ENCODE data around the gene OTUD4.

OTUD4 gene

DNA sequence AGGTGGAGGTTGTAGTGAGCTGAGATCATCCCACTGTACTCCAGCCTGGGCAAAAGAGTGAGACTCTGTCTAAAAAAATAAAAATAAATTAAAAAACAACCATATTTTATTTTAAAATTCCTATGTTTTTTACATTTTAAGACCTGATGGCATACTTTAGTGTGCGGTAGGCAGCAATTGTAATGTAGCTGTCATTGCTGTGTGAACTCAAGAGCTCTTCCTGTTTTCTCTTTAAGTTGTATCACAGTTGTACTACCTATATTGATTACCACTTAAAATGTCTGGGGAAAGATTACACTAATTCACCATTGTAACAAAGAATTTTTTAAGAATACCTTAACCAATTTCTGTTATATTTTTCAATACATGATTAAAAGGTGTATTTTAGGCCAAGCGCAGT lies 55.0 kb downstream of the OTUD4 start:
- no peak for DNase-seq (ENCODE audit: low read depth)

DNA sequence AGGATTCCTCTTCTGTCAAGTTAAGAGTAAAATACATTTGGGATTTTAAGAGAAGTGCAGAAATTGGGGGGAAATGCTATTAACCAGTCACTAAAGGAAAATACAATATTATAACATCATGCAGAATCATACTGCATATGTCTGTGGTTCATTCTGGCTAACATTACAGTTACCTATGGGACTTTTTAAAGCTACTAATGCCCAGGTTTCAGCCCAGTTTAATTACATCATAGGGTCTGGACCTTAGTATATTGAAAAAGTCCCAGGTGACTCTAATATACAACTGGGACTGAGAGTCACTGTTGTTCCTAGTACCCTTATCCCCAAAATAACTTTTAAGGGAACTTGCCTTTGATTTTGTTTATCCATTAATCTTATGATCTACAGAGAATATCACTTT lies 72.3 kb downstream of the OTUD4 start:
- DNase-seq (ENCODE audit: low read depth) = no peak

GRCh38 chr4:145107126-145107525 lies 73.3 kb downstream of the OTUD4 start:
- no peak for DNase-seq (ENCODE audit: low read depth)

DNA sequence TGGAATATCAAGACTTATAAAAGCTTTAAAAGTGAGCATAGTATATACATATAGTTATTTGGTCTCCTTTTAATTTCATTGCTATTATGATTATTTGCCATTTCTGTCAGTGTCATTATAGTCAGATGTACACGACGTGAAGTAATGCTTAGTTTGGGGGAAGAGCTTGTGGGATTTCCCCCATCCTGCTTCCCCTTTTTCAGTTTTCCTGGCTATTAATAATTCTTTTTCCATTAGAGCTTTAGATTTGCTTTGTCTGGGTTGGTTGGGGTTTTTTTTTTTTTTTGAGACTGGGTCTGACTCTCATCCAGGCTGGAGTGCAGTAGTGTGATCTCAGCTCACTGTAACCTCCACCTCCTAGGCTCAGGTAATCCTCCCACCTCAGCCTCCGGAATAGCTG lies 76.9 kb downstream of the OTUD4 start:
- no peak for DNase-seq (ENCODE audit: low read depth)

DNA sequence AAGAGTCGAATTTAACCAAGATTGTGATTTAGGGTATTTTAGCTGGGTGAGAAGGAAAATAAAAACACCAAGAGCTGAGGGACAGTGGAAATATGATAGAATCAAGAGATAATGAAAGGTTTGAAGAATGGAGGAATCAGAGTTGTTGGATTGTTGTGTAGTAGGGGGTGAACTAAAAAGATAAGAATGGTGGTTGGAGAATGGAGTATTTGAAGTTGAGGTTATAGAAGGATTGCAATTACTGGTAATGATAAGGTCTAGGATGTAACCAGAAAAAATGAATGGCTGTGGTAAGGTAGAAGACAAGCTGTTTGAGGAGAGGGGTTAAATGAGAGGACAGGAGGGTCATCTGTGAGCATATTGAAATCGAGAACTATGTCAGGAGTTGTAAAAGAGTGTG lies 77.8 kb downstream of the OTUD4 start:
- no peak for DNase-seq (ENCODE audit: low read depth)

DNA sequence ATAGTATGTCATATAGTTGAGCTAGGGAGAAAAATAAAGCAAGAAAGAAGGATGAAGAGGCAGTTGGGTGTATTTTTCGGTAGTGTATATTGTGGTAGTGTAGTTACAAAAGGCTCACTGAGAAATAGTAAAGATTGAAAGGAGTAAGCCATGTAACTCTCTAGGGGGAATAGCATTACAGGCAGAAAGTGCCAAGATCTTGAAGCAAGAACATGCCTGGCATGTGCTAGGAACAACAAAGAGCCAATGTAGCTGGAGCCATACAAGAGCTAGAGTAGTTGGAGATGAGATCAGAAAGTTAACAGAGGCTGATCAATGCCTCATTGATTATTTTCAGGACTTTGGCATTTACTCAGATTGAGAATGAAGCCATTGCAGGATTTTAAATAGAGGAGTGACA lies 79.3 kb downstream of the OTUD4 start:
- no peak for DNase-seq (ENCODE audit: low read depth)

DNA sequence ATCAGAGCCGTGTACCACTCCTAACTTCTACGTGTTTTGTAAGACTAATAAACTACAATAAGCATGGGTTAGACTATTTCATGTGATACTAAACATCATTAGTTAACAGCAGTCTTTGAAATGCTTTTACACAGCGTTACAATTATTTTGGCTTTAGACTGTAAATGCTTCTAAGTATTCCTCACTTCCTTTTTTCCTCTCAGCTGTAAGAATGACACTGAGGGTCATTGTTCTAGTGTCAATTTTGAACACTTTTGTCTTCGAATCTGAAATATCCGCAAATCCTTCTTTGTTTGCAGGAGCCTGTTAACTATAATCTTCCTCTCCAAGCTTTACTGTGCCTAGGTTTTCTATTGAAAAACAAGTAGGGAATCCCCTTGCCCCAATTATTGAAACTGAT lies 80.7 kb downstream of the OTUD4 start:
- DNase-seq (ENCODE audit: low read depth) = no peak

- DNase-seq (ENCODE audit: low read depth) = no peak
These were observed 81.7 kb downstream of the OTUD4 start for GRCh38 chr4:145098675-145099037.

- peak; percentile 90 for DNase-seq (ENCODE audit: low read depth)
These were observed 82.3 kb downstream of the OTUD4 start, which contains the start of the genes ABCE1 and ANAPC10 for GRCh38 chr4:145097821-145098674. Gene ABCE1 (plus strand): TSS chr4:145098311. CDS start chr4:145104413, 6,102 bp downstream. Gene ANAPC10 (minus strand): TSS chr4:145098196. CDS start chr4:145096099, 2,097 bp downstream.

GRCh38 chr4:145097331-145097820 lies 83.0 kb downstream of the OTUD4 start:
- no peak for DNase-seq (ENCODE audit: low read depth)

DNA sequence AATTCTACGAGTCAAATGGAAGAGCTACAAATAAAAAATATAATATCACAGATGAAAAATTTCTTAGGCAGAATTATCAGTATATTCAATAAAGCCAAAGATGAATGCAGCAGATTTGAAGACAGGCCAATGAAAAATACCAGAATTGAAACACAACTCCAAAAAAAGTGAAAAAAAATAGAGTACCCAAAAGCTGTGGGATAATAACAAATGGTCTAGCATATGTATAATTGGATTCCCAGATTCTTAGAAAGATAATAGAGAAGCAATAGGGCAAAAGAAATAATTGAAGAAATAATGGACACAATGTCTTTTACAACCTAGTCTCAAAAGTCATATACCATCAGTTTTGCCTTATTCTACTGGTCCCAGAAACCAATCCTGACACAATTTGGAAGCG lies 86.8 kb downstream of the OTUD4 start:
- no peak for DNase-seq (ENCODE audit: low read depth)

DNA sequence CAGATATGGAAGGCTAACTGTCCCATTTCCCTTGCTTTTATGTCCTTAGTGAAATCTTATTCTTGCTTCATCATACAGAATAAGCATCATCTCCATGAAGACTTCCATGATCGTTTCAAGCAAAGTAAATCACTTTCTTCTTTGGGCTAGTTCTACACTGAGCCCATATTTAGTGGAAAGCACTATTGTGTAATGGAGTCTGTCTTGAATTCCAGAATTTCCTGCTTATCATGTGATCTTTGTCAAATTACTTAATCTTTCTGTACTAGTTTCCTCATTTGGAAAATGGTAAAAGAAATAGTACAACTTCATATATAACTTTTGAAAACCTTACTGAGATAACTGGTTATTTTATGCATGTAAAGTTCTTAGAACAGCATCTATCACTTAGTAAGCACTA lies 90.0 kb downstream of the OTUD4 start:
- DNase-seq (ENCODE audit: low read depth) = no peak

DNA sequence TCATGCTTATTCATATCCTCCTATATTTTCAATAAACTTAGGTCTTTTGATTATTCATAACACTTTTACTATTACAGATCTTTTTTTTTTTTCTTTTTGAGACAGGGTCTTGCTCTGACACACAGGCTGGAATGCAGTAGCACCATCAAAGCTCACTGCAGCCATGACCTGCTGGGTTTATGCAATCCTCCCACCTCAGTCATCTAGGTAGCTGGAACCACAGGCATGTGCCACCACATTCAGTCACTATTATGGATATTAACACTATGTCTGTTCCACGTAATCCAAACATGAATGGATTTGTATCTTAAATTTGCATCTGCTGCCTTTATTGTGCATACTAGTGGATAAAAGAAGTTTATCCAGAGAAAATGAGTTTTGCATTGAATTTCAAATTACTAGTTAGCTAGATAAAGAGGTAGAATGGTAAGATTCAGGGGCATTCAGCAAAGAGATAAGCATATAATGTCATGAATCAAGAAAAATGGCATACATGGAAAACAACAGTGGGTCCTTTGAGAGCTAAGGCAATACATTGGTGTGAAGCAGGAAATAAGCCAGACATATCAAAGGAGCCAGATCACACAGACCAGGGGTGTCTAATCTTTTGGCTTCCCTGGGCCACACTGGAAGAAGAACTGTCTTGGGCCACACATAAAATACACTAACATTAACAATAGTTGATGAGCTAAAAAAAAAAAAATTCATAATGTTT lies 96.3 kb downstream of the OTUD4 start:
- no peak for DNase-seq (ENCODE audit: low read depth)
